ENCODE measurements around the gene SKI. TPM values are rescaled to one million over a fixed set of nuclear protein-coding genes. Genes with fewer than 3 reads are reported as not detected.

The SKI gene
- total and polyA plus RNA-seq, 12 donors: 4.8 to 53.6 (median 34.7) TPM

DNA sequence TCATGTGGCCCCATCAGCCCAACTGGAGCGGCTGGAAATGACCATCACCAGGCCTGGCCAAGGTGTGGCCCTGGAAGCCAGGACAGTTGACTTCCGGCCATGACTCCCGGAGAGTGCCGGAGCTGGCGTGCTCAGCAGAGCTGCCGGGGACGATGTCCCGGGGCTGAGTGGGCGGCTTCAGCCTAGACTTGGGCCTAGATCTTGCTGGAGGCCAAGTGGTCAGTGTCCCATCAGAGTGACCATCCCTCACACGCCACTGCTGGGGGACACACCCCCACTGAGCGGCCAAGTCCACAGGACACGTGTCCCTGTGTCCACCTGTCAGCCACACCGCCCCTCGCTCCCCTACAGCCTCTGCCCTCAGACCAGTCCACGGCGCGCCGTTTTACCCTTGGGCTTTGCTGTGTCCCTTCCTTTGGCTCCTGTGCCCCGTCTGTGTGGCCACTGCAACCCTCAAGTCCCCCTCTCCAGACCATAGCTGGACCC is 37.6 kb upstream of the SKI start:
- Histone ChIP-seq H3K27me3 (no peaks in the 10 kb centered on the region), H3K27ac (peak overlapping the region; percentile 80 to 97 (median 94)), H3K4me1 (replicated peaks in 1 of 2) (peaks cover 14 to 50% of the 10 kb centered on the region in 2 donors), H3K4me3 (peak overlapping the region in 1 of 4 donors; percentile 51), H3K36me3 (replicated peaks in 1 of 2) (no peaks in the 10 kb centered on the region), H3K9me3 (replicated peaks in 1 of 3) (no peaks in the 10 kb centered on the region)
- intact Hi-C loops (cut with DNase I): loop anchor here in 1 of 2 donors (10.0 kb wide), 1 partner anchor 354 kb away; no protein-coding TSS in a partner anchor
- 44 to 80% (median 64%) methylated on average over 8 to 19 of the region's 19 CpGs for WGBS, 4 donors
- TF ChIP-seq POLR2A (IDR thresholded peaks at IDR 0.05): no peak
- TF ChIP-seq, protein P1, sequence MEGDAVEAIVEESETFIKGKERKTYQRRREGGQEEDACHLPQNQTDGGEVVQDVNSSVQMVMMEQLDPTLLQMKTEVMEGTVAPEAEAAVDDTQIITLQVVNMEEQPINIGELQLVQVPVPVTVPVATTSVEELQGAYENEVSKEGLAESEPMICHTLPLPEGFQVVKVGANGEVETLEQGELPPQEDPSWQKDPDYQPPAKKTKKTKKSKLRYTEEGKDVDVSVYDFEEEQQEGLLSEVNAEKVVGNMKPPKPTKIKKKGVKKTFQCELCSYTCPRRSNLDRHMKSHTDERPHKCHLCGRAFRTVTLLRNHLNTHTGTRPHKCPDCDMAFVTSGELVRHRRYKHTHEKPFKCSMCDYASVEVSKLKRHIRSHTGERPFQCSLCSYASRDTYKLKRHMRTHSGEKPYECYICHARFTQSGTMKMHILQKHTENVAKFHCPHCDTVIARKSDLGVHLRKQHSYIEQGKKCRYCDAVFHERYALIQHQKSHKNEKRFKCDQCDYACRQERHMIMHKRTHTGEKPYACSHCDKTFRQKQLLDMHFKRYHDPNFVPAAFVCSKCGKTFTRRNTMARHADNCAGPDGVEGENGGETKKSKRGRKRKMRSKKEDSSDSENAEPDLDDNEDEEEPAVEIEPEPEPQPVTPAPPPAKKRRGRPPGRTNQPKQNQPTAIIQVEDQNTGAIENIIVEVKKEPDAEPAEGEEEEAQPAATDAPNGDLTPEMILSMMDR (IDR thresholded peaks at IDR 0.05): no peak
- DNase-seq: peak in 5 of 7 donors; percentile 47 to 77 (median 60)

DNA sequence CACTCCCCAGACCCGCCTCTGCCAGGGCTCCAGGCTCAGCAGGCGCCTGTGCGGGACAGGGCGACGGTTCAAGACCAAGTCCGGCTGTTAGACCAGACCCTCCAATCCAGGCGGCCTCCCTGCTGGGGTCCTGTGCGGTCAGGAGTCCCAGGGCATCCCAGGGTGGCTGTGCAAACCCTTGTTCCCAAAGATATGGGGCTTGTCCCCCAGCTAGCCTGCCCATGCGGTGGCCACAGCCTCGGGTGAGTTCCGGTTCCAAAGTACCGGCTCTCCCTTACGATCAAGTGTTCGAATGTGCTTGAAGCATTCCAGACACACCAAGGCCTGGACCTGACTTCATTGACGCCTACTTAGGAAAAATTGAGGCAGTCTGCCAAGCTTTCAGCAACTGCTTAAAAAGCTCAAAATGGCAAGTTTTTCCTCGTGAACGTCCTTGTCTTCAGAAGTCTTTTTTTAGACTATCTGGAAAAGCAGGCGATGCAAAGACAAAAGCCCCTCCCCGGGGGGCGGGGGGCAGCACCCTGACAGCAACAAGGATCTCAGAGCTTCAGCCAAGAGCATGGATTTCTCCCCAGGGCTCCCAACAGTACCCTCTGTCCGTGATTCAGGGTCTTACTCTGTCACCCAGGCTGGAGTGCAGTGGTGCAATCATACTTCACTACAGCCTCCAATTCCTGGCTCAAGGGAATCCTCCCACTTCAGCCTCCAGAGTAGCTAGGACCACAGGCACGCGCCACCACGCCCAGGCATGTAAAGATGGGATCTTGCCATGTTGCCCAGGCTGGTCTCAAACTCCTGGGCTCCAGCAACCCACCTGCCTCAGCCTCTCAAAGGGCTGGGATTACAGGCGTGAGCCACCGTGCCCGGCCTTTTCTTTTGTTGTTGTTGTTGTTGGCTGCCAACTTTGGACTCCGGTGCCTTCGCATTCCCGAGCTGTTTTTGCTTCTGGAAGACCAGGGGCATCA is 35.8 kb upstream of the SKI start:
- Histone ChIP-seq H3K4me1 (replicated peaks in 1 of 2) (peaks cover 14 to 52% of the 10 kb centered on the region in 2 donors), H3K4me3 (no peak overlapping the region), H3K36me3 (replicated peaks in 1 of 2) (no peaks in the 10 kb centered on the region), H3K9me3 (replicated peaks in 1 of 3) (no peaks in the 10 kb centered on the region), H3K27ac (peak overlapping the region; percentile 19 to 97 (median 61)), H3K27me3 (no peaks in the 10 kb centered on the region)
- WGBS, 4 donors: 47 to 64% (median 59%) methylated on average over 22 to 30 of the region's 30 CpGs
- intact Hi-C loops (cut with DNase I): loop anchor here in 1 of 2 donors (10.0 kb wide), 1 partner anchor 352 kb away; no protein-coding TSS in a partner anchor
- DNase-seq: peak in 3 of 7 donors; percentile 51 to 66 (median 52)
- TF ChIP-seq, protein P1 (IDR thresholded peaks at IDR 0.05): no peak
- TF ChIP-seq POLR2A (IDR thresholded peaks at IDR 0.05): no peak

DNA sequence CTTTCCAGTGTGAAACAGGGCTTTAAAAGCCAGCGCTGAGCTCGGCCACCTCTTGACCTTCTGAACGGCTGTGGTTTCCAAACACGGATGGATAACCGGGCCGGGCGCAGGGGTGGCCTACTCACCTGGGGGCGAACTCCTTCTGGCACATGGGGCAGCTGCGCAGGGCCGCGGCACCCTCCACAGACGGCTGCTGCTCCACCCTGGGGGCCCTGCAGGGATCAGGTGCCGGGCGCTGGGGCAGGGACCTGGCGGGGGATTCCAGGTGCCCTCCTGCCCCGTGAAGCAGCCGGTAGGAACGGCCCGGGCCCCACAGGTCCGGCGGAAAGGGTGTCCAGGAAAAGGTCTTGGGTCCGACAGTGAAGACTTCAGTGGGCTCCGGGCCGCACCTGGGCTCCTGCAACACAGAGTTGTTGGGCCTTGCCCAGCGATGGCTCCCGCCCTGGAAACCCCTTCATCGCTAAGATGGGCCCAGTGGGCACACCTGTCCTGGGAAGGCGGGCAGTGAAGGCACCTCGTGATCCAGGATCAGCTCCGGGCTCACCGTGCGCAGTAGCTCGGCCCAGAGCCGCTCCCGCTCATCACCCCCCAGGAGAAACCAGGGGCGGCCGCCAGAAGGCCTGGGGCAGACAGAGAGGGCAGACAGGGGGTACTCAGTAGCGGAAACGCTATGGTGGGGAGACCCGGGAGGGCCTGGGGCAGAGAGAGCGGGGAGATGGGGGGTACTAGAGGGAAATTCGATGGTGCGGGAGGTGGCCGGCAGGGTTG is 34.4 kb upstream of the SKI start:
- 33 to 60% (median 55%) methylated on average over 14 to 44 of the region's 44 CpGs for WGBS, 4 donors
- Histone ChIP-seq H3K4me1 (replicated peaks in 1 of 2) (peaks cover 14 to 53% of the 10 kb centered on the region in 2 donors), H3K9me3 (replicated peaks in 1 of 3) (no peaks in the 10 kb centered on the region), H3K36me3 (replicated peaks in 1 of 2) (no peaks in the 10 kb centered on the region), H3K4me3 (peak overlapping the region in 2 of 4 donors; percentile 11 to 84), H3K27me3 (no peaks in the 10 kb centered on the region), H3K27ac (peak overlapping the region in 4 of 5 donors; percentile 14 to 97 (median 80))
- TF ChIP-seq, protein P1 (IDR thresholded peaks at IDR 0.05): no peak
- no peak for TF ChIP-seq POLR2A (IDR thresholded peaks at IDR 0.05)
- DNase-seq: no peak
- intact Hi-C loops (cut with DNase I): loop anchor here in 1 of 2 donors (10.0 kb wide), 1 partner anchor 351 kb away; no protein-coding TSS in a partner anchor
